ENCODE data around the gene CABP5.
"Not testable (repeated sequence)": the region's sequence is repeated elsewhere in the genome, so short reads cannot be mapped to it uniquely, and the experiment has no call there.

The CABP5 gene

DNA sequence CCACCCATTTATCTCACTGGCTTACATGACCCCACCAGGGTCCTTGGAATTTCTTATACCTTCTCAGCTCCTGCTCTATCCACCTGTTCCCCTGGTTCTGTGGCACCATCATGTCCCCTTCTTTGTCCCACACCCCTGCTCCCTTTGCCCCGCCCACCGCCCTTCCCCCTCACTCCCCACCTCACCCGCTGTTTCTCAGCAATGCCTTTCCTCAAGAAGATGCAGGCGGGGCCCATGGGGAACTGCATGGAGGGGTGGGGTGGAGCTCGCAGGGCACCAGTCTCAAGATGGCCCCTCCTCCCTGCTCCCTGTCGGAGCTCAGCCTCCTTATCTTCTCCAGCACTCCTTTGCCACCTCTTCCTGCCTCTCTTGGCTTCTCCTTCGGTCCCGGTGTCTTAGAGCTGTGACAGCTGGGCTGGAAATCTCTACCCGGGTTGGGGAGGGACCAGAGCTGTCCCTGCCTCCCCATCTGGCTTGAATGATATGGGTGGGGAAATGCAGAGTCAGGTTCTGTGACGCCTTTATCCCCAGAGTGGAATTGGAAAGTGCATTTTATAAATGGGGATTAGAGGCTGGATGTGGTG, at the start of gene CABP5:
Gene CABP5, minus strand, starts transcription at position 405 of the 584 bp plus-strand sequence. Its CDS starts 157 bp downstream, at position 248.
- no peak for DNase-seq

DNA sequence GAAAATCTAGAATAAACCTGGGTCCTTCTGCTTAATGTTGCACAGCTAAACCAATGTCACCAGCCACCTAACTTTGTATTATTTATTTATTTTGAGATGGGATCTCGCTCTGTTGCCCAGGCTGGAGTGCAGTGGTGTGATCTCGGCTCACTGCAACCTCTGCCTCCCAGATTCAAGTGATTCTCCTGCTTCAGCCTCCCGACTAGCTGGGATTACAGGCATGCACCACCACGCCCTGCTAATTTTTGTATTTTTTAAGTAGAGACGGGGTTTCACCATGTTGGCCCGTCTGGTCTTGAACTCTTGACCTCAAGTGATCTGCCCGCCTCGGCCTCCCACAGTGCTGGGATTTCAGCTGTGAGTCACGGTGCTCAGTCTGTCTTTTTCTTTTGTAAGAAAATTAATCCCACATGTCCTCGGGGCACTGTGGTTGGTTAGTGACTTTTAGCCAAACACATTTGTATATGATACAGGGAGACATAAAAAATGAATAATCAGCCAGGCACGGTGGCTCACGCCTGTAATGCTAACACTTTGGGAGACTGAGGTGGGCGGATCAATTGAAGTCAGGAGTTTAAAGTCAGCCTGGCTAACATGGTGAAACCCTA, 47.3 kb upstream of the CABP5 start:
- not testable (repeated sequence) for DNase-seq

DNA sequence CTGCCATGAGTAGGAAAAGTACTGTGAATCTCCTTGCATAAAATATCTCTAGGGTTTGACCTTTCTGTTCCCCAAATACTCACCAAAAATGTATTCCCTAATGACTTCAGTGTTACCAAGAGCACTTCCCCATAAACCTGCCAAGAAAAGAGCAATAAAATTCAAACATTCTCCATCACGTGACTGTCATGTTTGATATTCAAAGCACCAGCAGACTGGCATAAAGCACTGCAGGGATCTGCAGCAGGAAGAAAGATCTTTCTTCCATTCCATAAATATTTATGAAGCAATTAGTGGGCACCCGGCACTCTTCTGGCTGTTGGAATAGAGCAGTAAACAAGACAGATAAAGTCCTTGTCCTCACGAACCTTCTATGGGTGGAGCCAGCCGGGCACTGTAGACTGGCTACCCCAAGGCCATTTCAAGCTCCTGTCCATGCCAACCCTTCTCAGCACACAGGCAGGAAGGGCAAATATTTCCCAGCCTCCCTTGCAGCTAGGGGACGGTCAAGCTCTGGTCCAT, 46.5 kb upstream of the CABP5 start:
- DNase-seq: no peak

DNA sequence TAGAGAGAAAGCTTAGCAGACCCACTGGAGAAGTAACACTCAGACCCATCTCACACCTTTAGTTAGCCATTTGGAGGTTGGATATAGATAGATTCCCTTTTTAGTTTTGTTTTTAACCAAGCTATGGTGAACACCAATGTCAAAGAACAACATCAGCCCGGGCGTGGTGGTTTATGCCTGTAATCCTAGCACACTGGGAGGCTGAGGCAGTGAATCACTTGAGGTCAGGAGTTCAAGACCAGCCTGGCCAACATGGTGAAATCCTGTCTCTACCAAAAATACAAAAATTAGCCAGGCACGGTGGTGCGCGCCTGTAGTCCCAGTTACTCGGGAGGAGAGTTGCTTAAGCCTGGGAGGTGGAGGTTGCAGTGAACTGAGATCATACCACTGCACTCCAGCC, 45.1 kb upstream of the CABP5 start:
- not testable (repeated sequence) for DNase-seq

DNA sequence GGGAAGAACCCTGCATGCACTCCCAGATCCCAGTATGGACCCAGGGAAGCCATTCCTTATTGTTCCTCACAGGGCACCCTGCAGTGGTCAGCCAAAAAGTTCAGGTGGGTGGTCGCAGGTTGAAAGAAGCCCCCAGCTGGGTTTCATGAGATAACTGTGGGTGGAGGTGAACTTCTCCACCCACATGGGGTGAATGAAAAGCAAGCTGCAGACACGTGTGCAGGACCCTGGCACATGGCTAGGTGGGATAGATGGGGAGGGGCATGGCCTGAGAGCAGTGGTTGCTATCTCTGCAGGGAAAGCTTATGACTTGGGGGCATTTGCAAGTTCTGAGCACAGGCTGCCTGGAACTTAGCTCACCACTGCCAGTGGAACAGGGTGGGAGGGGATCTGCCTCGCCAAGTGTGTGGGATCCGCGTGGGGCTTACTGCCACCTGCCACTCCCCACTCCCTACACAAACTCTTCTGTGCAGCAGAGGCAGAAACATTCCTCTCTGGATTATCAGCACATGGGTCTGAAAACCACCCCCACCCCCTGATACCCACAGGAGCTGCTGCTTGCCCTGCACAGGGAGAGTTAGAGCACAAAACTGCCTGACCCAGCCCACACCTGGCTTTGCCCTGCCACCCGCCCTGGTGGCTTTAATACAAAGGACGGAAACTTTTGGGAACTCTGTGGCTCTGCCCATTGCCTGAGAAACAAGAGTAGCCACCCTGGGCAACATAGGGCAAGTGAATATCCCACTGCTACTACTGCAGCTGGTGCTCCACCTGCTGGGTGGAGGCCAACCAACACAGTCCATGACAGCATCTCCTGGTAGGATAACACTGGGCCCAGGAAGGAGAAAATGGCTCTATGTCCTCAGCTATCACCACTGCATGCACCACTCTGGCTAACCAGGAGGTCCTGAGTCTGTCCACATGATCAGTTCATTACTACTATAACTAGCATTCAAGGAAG, 42.3 kb upstream of the CABP5 start:
- DNase-seq: no peak

DNA sequence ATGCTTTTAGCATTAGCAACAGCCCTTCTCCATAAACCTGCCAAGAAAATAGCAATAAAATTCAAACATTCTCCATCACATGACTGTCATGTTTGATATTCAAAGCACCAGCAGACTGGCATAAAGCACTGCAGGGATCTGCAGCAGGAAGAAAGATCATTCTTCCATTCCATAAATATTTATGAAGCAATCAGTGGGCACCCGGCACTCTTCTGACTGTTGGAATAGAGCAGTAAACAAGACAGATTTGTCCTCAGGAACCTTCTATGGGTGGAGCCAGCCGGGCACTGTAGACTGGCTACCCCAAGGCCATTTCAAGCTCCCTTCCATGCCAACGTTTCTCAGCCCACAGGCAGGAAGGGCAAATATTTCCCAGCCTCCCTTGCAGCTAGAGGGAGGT, 41.2 kb upstream of the CABP5 start:
- no peak for DNase-seq

DNA sequence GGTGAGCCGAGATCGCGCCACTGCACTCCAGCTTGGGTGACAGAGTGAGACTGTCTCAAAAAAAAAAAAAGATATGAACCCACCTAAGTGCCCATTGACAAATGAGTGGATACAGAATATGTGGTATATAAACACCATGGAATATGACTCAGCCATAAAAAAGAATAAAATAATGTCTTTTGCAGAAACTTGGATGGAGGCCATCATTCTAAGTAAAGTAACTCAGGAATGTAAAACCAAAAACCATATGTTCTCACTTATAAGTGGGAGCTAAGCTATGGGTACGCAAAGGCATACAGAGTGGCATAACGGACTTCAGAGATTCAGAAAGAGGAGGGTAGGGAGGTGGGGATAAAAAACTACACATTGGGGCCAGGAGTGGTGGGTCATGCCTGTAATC, 37.2 kb upstream of the CABP5 start:
- DNase-seq: no peak

DNA sequence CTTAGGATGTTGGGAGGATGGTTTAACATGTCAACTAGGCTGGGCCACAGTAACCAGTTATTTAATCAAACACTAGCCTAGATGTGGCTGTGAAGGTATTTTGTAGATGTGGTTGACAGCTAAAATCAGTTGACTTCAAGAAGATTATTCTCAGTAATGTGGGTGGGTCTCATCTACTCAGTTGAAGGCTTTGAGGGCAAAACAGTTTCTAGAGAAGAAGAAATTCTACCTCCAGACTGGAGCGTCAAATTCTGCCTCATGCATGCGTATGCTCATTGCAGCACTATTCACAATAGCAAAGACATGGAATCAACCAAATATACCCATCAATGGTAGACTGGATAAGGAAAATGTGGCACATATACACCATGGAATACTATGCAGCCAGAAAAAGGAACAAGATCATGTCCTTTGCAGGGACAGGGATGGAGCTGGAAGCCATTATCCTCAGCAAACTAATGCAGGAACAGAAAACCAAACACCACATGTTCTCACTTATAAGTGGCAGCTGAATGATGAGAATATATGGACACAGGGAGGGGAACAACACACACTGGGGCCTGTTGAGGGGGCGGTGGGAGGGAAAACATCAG, 26.4 kb upstream of the CABP5 start:
- not testable (repeated sequence) for DNase-seq

DNA sequence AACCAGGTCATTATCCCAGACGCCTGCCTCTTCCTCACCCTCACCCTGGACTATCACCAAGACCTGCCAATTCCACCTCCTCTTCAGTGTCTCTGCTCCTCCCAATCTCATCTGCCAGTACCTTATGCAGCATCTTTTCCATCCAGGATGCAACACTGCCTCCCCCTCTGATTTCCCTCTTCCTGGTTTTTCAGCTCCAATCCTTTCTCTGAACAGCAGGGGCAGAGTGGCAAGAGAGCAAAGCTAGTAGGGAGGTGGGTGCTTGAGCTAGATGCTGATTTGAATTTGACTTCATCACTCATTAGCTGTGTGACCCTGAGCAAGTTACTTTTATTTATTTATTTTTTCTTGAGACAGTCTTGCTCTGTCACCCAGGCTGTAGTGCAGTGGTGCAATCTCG, 25.6 kb upstream of the CABP5 start:
- no peak for DNase-seq

DNA sequence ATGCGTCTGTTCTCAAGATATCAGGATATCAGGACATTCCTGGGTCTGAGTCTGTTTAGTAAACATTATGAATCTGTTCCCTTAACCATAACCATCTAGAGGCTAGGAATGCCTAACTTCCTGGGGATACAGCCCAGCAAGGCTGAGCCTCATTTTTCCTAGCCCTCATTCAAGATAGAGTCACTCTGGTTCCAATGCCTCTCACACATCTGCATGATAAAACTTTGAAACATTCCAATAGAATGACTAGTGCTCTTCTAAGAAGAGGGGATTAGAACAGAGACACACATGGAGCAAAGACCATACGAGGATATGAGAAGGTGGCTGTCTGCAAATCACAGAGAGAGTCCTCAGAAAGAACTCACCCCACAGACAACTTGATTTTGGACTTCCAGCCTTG, 20.6 kb upstream of the CABP5 start:
- no peak for DNase-seq

DNA sequence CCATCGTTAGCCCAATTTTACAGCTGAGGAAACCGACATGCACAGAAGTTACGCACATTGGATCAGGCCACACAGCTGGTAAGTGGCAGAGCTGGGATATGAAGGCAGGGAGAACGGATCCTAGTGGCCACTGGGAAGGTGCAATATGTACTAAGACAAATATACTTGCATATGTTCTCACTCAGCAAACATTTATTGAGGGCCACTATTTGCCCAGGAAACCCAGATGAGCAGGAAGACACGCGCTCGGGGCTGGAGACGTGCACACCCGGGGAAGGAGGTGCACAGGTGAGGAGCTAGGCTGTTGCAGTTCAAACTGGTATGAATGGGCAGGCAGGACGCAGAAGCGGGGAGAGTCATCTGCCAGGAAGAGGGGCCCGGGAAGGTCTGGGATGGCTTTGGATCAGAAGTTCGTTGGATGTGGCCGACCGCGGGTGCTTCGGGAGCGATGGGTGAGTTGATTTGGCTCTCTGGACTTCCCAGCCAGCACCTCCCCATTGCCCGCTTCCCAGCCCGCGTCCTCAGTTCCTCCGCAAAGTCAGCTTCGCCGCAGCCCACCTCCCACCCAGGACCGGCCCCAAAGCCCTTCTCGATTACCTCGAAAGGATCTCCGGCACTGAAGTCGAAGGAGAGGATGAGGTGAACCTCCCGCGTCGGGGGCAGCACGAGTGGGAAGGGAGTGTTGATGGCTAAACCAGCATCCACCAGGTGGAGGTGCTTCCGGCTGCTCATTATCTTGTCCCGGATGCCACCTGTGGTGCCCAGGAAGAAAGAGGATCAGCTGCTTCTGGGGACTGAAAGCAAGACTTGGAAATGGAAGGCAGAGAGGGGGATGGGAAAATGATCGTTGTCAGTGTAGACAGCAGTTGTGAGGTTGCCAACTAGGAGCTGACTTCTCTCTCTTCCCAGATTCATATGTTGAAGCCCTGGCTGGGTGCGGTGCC, 17.8 kb upstream of the CABP5 start:
- DNase-seq: no peak

DNA sequence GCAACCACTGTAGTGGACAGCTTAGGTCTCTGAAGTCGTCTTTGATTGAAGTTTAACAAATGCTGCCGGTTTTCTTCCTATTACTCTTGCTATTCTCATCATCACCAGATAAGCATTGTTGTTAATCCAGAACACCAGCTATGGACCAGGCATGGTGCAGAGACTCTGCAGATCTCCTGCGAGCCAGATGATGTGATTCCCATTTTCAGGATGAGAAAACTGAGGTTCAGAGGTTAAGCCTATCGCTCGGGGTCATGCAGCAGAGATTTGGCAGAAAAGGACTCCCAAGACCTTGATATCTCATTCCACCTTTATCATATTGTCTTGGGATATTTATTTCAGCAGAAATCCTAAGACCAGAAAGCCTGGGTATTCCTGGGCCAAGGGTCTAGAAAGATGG, 16.5 kb upstream of the CABP5 start:
- no peak for DNase-seq

DNA sequence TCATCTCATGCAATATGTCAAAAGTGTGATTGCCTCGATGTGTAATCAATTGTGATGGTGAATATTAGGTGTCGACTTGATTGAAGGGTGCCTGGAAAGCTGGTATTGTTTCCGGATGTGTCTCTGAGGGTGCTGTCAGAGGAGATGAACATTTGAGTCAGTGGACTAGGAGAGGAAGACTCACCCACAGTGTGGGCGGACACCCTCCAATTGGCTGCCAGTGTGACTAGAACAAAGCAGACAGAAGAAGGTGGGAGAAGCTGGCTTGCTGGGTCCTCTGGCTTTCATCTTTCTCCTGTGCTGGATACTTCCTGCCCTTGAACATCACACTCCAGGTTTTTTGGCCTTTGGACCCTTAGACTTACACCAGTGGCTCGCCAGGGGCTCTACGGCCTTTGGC, 15.5 kb upstream of the CABP5 start:
- DNase-seq: no peak

DNA sequence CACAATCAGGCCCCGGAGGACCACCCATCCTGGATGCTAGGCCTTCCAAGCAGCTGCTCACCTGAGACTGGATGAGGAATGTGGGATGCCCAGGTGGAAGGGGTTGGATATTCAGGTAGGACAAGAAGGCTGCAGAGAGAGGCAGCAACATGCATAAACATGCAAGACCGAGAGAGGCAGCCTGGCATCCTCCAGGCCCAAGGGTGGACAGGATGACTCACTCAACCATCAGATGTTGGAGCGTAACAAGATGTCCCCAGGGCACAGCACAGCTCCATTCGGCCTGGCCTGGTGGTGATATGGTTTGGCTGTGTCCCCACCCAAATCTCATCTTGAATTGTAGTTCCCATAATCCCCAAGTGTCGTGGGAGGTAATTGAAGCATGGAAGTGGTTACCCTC, 10.0 kb upstream of the CABP5 start:
- no peak for DNase-seq

DNA sequence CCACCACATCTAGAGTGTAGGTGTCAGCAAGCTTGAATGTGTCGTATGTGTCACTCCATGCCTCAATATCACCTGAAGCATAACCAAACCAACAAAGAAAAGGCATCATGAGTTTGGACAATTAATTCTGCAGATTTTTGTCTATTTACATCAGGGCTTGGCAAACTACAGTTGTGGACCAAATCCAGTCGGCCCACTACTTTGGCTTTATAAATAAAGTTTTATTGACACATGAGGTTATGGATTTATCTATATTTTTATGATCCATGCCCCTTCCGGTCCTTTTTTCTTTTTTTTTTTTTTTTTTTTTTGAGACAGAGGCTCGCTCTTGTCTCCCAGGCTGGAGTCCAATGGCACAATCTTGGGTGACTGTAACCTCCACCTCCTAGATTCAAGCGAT, 9.2 kb upstream of the CABP5 start:
- no peak for DNase-seq

DNA sequence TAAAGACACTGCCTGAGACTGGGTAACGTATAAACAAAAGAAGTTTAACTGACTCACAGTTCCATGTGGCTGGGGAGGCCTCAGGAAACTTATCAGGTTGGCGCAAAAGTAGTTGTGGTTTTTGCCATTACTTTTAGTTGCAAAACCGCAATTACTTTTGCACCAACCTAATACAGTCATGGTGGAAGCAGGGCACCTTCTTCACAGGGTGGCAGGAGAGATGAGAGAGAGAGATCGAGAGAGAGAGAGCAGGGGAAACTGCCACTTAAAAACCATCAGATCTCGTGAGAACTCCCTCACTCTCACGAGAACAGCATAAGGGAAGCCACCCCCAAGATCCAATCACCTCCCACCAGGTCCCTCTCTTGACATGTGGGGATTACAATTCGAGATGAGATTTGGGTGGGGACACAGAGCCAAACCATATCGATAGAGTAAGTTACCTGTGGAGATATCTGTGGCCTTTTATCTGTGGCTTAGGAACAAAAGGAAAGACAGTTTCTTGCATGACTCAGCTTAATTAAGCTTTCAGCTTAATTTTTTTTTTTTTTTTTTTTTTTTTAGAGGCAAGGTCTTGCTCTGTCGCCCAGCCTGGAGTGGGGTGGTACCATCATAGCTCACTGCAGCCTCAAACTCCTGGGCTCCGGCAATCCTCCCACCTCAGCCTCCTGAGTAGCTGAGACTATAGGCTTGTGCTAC, 7.6 kb upstream of the CABP5 start:
- DNase-seq: no peak

DNA sequence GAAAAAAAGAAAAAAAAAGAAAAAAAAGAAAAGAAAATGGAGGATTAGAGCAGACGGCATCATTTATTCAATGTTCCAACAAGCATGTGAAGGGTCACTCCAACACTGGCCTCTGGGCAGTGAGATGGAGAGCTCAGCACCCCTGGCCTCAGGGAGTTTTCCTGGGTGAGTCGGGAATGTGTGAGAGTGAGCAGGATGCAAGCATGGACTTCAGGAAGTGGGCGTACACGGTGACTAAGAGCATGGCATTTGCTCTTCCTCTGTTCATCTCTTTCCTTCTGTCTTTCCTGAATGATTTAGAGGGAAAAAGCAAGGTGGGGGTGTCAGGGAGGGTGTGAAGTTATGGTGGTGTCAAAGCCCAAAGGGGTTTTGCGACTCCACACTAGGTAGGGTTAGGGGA, 682 bp upstream of the CABP5 start:
- no peak for DNase-seq

DNA sequence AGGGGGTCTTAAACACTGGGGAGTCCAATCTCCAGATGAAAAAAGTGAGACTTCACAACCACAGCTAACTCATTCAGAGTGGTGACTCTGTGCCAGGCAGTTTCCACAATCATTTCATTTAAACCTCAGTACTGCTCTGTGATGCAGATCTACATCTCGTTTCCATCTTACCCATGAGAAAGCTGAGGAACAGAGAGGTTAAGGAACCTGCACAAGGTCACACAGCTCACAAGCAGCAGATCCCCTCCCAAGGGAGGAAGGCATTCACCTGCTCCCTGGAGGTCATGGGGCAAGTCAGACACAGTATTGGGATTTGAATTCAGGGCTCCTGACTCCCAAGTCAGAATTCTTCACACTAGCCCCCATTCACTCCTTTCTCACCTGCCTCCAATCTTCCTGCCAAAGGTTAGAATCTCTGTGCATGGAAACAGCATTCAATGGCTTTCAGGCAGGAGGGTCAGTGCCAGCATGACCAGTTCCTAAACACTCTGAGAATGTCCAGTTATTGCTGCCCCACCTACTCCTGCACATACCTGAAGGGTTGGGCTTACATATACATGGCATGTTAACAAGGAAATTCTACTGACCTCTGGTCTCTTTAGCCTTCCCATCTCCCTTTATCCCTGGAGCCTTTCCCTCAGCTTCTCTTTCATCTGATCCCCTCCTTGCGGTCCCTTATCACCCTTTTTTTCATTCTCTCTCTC, 1.9 kb downstream of the CABP5 start:
- DNase-seq: no peak

DNA sequence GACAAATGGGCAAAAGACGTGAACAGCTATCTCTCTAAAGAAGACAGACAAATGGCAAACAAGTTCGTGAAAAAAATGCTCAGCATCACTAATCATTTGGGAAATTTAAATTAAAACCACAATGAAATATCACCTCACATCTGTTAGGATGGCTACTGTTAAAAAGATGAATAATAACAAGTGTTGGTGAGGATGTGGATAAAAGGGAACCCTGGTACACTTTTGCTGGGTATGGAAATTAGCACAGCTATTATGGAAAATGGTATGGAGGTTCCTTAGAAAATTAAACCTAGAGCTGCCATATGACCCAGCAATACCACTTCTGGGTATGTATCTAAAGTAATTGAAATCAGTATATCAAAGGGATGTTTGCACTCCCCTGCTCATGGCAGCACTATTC, 7.1 kb downstream of the CABP5 start:
- DNase-seq: no peak

DNA sequence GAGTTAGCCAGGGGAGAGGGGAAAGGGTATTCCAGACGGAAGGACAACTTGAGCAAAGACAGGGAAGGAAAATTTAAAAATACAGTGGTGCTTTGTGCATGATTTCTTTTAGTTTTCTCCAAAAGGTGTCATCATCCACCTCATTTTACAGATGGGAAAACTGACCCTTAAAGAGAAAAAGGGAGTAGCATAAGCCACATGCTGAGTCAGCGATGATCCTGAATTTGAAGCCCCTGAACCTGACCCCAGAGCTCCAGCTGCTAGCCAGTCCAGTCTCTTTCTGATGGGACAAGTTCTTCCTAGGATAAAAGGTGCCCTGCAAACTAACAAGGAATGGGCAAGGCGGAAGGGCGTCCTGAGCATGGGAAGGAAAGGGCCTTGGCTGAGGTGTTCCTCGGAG, 10.3 kb downstream of the CABP5 start:
- DNase-seq: no peak

DNA sequence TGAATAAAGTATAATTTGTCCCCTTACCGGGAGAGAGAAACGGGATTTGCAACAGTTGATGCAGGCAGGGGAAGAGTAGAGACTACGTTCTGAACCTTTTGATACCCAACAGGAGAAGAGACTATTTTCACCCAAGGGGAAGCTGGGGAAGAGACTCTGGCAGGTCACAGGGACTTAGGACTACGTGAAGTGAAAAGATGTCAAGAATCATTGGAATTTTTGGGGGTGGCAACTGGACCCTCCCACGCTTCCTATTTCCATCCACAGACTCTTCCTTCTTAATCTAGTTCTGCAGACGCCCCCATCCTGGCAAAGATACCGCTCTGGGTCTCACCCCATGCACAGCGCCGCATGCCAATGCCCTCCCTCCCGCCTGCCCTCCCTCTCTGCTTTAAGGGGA, 13.8 kb downstream of the CABP5 start:
- no peak for DNase-seq

Data from stimulated activated naive CD4-positive, alpha-beta T cell (primary cell).